Mesenteric fat pad (tissue), 1 donor: Measurements from ENCODE around the gene TTF2. TPM values are rescaled to one million over a fixed set of nuclear protein-coding genes. Genes with fewer than 3 reads are reported as not detected.
"Not testable (repeated sequence)": the region's sequence is repeated elsewhere in the genome, so short reads cannot be mapped to it uniquely, and the experiment has no call there.

Experiments
- DNase-seq: peaks from one replicate; pipeline ENCODE4 v3.0.0-alpha.2; 2020; ENCODE audit warnings: low spot score
- total RNA-seq: library from RNA; stranded (reverse); fragmentation: NEBNext Ultra II Directional; extraction: Animal tissue kit (Norgen Biotek cat#: 25700); gene quantifications from one replicate; pipeline ENCODE4 v1.2.1, GENCODE V29; 2021
- donor health status: DM: yes; HTN: yes; CAD: no.

TTF2 gene
- total RNA-seq, 1 donor from 2014 or later, result 15.1 TPM

DNA sequence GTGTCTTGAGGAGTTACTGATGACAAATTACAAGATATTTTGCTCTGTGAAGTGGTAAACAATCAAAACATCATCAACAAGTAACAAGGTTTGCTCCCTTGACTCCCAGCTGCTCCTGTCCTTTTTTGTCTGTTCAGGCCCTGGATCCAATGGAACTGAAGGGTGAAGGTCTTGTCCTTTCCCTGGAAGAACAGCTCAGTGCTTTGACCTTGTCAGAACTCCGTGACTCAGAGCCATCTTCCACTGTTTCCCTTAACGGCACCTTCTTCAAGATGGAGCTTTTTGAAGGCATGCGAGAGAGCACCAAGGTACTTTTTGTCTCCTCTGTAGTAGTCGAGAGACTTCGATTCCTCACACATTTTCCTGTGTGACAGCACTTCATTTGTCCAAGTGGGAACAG lies 32.5 kb downstream of the TTF2 start:
- no peak for DNase-seq

DNA sequence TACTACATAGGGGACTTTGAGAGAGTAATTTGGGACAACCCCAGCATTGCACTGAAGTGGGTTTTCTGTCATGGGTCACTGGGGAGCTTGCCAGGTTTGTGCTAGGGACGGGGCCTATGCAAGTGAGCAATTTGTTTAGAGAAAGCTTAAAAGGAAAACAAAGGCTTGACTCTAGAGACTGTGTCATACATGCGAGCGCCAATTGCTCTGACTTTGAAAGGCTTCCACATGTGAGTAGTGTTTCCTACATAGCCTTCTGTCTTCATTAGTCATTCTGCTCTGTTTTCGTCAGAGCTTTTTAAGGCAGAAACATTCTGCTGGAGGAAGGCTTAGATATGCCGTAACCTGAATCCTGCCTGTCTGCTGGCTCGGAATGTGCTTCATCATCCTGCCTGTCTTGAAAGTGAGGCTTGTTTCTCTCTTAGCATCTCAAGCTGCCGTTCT lies 33.0 kb downstream of the TTF2 start:
- no peak for DNase-seq

DNA sequence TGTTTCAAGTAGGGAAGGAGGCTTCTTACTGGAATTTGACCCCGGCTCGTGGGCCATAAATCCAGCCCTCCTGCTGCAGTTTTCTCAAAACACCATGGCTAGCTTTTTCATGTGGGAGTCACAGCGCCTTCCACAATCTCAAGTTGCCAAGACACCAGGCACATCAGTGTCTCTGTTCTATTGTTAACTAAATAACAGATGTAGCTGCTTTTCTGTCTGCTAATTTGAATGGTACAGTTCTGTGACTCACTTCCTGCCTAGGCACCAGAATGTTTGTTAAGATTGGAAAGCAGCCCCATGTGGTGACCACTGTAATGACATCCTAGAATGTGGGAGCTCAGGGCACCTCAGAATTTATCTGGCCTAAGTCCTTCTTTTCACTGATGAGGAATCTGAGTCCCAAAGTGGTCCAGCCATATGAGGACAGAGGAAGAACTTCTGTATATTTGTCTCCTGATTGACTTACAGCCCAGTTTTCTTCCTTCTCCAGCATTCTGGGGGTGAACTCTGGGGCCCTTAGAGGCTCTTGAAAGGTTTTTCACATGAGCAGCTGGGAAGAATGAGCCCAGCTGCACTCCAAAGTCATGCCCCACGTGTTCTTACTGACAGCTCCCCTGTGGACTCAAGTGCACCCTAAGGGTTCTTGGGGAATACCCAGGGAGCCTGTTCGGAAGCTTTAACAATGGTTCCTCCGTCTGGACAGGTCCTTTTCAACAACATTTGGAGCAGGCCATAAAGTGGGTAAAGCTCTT lies 33.9 kb downstream of the TTF2 start:
- DNase-seq, result no peak

DNA sequence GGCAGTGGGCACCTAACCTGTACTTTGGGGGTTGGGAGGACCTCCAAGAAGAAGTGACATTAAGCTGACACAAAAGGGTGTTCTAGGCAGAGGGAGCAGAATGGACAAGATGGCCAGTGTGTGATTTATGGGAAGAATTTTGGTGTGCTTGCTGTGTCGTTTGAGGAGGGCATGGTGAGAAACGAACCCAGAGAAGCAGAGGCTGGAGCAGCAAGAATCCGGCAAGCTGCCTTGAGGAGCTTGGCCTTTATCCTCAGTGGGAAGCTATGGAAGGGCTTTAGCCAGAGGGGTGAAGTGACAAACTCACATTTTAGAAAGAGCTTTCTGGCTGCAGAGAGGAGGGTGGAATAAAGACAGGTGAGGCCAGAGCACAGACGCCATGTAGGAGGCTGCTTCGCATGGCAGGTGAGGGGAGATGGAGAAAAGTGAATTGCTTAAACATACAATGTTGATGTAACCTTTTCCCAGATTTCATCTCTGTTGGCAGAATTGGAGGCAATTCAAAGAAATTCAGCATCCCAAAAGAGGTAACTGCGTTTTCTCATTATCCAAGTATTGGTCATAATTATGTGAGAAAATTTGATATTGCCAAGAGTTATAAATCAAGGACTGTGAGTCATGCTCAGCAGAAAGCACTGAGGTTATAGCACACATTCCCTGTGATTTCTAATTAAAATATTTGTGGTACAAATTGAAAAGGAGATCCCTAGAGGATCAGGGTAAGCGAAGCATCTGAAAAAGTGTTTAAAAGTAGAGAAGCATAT lies 34.9 kb downstream of the TTF2 start:
- DNase-seq, result no peak

DNA sequence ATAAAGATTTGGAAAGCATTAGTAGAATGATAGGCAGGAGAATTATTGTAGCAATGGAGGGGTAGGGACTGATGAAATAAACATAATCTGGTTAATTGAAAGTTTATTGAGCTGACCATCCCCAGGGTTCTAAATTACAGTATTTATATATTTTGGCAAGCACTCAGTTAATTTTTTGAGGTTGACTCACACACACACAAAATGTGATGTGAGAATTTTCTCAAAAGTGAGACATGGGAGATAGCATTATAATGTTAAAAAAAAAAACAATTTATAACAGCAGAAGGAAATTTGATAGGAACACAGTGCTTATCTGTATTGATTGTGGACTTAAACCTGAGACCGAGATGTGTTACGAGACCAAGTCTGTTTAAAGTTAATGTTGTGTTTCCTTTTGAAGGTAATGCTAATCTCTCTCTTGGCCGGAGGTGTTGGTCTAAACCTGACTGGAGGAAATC lies 36.9 kb downstream of the TTF2 start:
- no peak for DNase-seq

DNA sequence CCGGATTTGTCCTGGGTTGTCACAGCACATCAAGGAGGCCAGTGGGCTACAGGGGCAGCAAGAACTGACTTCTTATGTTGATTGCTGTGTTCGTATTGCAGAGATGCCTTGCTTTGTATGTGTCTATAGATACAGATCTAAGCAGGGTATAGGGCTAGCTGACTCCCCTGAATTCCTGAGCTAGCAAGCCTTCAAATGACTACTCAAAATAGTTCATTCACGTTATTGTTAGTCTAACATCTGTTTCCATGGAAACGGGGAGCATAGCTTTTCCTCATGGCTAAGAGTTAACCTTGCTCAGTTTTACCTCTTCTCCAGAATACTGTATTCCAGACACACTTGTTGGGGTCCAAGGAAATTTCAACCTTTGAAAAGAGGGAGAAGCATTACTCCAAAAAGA lies 37.3 kb downstream of the TTF2 start:
- DNase-seq, result no peak

DNA sequence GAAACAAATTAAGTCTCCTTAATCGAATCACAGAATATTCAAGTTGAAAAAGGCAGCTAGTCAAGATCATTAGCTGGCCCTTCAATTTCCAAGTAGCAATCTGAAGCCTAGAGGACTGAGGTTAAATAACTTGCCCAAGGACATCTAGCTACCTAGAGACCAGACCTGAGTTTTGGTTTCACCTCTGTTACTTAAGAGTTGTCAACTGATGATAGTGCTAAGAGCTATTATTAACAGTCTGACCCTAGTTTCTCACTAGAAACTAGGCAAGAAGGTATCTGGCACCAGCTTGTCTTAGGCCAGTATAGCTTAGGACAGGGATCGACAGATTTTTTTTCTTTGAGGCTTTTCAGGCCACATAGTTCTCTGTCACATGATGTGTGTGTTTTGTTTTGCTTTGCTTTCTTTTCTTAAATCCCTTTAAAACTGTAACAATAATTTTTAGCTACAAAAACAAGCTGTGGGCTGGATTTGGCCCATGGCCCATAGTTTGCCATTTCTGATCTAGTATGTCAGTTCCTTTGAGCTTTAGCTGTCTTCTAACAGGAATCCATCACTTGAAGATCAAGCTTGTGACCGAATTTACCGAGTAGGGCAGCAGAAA lies 38.3 kb downstream of the TTF2 start:
- DNase-seq, result no peak

DNA sequence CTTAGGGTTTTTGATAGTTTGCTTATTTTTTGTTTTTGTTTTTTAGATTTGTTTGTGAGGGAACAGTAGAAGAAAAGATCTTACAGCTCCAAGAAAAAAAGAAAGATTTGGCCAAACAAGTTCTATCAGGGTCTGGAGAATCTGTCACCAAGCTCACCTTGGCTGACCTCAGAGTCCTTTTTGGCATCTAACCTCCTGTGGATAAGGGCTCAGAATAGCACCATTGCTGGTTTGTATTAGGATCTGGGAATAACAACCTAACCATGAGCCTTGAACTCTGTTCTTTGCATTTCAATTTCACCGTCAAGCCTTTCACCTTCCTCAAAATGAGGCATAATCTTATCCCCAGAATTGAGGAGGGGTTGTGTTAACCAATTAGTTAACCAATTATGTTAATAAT lies 41.2 kb downstream of the TTF2 start:
- DNase-seq, result no peak

DNA sequence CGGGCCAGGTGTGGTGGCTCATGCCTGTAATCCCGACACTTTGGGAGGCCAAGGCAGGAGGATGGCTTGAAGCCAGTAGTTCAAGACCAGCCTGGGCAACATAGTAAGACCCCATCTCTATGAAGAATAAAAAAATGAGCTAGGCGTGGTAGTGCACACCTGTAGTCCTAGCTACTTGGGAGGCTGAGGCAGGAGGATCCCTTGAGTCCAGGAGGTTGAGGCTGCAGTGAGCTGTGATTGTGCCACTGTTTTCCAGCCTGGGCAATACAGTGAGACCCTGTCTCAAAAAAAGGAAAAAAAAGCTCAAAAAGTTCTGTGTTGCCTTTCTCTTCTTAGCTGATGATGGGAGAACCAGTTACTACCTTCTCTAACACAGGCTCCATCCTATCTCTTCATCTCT lies 41.7 kb downstream of the TTF2 start:
- not testable (repeated sequence) for DNase-seq

DNA sequence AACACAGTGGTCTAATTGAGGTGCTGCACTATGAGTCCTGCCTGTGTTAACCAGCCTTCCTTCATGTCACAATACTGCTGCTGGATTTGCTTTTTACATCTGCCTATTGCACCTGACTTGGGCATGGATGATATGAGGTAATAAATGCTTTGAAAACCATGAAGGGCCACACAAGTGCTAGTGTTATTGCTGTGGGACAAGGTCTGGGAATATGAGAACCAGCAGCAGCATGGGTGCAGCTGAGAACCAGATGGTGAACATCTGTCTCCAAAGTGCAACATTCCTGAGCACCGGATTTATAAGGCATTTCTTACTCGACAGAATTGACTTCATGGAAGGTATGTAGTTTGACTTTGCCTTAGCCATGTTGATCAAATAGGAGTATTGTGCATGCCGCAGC lies 44.9 kb downstream of the TTF2 start:
- DNase-seq, result no peak

DNA sequence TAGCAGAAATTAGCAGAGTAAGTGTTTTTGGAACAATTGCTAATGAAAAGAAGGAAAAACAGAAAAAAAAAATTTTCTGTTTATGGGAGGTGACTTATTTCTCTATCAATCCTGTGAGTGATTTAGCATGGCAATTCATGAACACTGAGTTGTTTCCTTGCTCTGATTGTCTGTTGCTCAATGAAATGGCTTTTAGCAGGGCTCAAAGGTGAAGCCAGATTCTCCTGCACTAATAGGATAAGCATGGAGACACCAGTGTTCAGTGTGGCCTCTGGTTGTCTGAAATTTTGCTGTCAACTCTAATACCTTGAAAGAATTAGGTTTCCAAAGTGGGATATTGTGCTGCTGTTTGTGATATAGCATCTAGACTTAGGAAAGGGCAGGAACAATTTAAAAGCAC lies 45.6 kb downstream of the TTF2 start:
- DNase-seq, result no peak

DNA sequence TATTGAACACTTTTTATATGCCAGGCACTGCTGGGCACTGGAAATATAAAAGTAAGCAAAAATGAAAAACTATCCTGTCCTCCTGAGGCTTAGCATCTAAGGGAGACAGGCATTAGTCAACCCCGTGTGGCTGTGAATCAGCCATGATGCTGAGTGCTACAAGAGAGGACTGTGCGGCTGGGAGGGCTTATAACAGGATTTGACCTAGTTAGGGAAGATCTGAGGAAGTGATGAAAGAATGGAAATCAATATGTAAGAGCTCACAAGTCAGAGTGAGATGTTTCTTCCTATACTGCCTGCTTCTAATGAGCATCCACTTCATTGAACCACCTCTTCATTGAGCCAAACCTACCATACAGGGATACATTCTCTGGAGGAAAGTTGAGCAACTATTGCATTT lies 46.4 kb downstream of the TTF2 start:
- no peak for DNase-seq

DNA sequence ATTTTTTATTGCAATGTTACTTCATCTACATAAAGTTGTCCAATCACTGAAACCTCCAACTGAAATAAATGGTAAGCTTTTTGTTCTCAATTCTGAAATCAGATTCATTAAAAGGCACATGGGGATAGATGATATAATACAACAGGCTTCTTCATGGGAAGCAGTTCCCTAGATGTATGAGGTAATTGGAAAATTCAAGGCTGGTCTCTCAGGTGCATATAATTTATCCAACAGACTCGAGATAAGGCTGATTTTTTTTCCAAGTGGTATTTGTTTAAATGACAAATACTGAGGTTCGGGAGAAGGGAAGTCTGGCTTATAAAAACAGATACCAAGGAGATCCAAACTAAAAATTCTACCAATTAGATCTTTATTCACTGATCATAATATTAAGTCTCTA lies 47.2 kb downstream of the TTF2 start:
- no peak for DNase-seq

DNA sequence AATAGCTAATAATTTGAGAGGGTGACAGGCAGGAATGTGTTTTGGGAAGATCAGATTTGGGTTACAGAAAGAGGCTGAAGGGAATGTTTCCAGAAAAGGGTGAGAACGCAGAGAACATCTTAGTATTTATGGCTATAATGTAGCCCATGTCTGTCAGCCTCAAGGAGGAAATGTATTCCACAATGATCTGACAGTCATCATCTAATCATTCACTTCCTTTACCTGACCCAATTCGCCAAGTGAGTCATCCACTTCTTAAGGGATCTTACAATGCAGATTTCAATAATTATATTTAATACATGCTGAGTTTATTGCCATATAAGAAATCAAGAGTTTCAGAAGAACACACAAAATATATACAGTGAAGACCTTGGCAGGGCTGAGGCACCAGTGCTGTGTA lies 50.6 kb downstream of the TTF2 start:
- no peak for DNase-seq

DNA sequence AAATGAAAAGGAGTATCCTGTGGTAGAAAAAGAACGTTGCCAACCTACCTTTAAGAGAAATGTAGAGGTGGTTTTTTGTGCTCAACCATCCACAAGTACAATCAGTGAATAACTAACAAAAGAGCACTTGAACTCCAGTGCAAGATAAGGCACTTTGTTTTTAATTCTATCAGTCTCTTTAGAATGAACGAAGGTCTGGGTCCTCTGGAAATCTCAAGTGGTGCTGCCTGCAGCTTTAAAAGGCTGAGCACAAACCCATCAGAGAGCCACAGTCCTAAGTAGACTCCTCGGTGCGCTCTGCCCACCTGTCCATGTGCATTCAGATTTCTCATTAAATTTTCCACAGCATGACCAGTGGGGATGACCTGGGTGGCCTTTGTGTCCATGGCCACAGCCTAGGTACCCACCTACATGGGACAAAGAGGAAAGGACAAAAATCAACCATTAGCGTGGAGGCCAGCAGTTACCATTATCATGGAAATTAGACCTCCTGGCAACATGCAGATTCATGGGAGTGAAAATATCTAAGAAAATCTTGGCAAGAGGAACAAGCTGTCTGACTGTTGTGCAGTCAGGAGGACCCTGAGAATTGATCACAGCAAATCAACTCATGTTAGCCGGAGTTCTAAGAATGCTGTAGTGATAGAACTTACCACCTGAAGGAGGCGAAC lies 52.1 kb downstream of the TTF2 start:
- no peak for DNase-seq

DNA sequence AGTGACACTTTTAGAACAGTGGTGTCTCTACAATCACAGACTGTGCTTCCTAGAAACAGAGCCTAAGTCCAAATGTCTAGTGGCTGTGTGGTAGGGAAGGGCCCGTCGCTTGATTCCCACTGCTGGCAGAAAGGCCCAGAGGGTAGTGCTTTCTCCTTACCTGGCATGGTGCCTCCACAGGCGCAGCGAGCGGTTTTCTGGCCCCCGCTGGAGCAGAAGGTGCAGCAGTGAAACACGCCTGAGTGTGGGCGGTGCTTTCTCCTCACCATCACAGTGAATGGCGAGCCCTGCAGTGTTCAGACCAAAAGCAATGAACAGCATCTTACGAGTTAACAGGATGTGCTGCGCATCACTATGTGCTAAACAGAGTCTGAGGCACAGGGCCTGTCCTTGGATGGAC lies 53.1 kb downstream of the TTF2 start:
- no peak for DNase-seq

DNA sequence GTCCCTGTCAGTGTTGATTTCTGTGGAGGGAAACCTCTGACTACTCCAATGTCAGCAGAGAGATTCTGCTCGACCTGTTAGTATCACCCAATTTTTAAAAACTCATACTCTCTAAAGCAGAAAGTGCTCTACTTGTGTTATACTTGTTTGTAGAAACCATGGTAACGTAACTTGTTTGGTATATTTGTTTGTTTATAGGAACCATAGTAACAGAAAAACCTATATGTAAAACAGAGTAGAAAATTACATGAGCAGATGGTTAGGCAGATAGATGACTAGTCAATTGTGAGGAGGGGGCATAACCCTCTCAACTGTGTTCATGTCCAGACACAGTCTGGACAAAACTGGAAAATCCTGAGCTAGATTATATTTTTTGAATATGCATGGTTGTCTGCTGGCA lies 54.8 kb downstream of the TTF2 start:
- no peak for DNase-seq

DNA sequence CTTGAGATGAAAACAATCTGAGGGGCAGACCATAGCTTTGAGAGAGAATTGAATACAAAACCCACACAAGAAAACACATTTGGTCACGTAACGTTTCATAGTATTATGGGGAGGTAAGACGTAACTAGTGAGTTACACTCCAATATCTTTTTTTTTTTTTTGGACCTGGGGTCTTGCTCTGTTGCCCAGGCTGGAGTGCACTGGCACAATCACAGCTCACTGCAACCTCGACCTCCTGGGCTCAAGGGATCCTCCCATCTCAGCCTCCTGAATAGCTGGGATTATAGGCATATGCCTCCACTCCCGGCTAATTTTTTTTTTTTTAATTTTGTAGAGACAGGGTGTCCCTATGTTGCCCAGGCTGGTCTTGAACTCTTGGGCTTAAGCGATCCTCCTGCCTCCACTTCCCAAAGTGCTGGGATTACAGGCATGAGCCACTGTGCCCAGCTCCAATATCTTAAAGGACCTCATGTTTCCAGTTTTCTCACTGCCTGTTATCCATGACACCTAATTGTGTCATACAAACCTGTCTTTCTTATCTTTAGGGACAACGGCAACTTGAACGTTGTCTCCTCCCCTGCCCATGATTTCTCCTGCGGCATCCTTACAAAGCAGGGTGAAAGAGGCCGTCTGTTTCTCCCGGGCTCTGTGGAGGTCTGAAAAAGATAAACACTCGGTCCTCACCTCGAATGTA lies 56.1 kb downstream of the TTF2 start:
- no peak for DNase-seq

DNA sequence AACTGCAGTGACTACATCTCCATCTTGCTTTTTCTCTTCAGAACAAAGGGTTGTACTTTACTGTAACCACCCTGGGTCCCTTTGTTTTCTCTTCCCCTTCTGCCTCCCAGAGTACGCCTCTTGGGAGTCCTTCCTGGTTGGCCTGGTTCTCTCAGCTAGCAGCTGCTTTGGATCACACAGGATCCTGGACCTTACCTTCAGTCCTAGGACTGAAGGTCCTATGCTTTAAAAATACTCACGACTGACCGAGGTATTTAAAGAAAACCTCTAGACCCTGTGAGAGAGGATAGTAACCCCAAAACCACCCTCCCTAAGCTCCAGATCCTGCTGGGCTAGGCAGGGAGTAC lies 56.6 kb downstream of the TTF2 start:
- DNase-seq, result no peak

DNA sequence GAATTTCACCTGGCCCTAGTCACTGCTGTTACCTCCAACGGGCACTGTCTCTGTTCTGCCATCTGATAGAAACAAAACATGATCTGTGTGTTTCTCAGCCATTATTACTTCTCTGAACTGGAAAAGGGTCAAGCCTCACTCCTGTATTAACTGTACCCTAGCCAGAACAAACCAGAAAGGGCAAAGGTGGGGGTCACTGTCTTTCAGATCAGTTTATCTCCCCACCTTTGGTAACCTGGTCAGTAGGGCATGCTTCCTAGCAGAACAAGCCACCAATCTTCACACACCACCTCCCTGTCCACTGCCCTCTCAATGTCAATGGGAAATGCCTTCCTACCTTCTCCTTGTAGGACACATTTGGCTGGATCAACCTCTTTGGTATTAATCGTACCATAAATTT lies 57.6 kb downstream of the TTF2 start:
- no peak for DNase-seq

DNA sequence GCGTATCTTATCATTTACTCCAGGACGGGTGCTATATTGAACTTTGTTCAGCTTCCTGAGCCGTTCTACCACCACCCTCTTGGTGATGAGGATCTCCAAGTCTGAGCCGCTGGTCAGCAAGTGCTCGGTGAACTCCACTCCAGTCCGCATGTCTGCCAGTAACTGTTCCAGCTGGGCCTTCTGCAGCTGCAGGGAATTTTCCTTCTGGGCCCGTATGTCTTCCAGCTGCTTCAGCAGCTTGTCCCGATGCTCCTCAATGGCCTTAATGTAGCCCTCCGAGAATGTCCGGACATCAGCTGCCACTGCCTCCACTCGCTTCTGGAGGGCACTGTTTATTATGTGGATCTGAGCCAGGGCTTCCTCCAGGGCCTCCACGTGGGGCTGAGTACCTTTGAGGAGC lies 58.0 kb downstream of the TTF2 start:
- DNase-seq, result no peak
